NCI-H345 treated with DMSO at 0.1 percent for 48 hours (cell line): ENCODE measurements around the gene HSPB7.
"Not testable (repeated sequence)": the region's sequence is repeated elsewhere in the genome, so short reads cannot be mapped to it uniquely, and the experiment has no call there.

Experiments
- DNase-seq: peaks from one replicate; lab custom pipeline; 2025; ENCODE audit not compliant: unreplicated experiment; lab: John Stamatoyannopoulos, UW

The HSPB7 gene

GRCh38 chr1:16023050-16023653 lies 5.3 kb upstream of the HSPB7 start:
- no peak for DNase-seq

DNA sequence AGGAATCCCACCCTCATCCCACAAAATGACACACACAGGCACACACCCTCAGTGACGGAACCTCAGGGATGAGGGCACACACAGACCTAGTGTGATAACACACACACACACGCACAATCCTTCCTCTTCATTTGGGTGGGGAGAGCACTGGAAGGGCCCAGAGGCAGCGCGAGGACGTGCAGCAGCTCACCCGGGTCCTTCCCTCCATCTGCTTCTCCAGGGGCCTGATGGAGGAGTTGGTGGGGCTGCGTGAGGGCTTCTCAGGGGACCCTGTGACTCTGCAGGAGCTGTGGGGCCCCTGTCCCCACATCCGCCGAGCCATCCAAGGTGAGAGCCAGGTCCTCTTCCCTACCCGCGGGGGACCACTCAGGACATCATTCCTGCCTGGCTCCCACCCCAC lies 4.5 kb upstream of the HSPB7 start:
- DNase-seq, result no peak

- DNase-seq, result no peak
Observed at GRCh38 chr1:16021681-16022080, 3.8 kb upstream of the HSPB7 start, which contains the start of gene CLCNKA. Gene CLCNKA, plus strand, starts transcription at chr1:16022036. Its CDS starts 584 bp downstream, at chr1:16022620.

DNA sequence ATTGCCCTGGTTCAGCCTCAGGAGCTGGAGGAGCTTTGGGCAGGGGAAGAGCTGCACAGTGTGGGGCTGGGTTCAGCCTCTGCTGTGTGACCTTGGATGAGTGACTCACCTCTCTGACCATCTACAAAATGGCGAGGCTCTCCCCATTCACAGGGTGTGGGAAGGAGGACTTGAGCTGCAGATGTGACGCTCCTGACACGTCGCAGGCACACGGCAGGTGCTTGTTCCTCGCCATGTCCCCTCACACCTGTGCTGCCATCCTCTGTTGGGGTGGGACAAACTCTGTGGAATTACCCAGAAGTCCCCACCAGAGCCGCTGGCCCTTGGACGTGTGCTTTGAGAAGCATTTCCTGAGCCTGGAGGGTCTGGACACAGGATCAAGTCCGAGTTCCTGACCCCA lies 3.0 kb upstream of the HSPB7 start:
- DNase-seq, result not testable (repeated sequence)

DNA sequence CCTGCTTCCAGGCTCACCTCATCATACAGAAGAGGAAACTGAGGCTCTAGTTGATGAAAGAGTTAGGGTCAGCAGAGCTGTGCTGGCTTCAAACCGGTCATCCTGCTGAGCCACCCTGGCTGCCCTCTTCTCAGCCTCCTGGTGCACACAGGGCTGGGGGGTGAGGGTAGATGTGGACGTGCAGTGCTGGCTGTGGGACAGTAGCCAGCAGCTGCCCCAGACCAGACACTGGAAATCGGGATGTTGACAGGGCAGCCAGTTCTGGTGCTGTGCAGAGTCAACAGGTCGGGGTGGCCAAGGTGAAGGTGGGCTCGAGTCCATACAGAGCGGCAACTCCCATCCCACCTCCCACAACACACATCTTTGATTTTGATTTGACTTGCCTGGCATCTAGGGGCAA lies 2.5 kb upstream of the HSPB7 start:
- no peak for DNase-seq

- no peak for DNase-seq
Observed at GRCh38 chr1:16019644-16020277, 1.9 kb upstream of the HSPB7 start.

GRCh38 chr1:16018749-16019643 lies 1.2 kb upstream of the HSPB7 start:
- no peak for DNase-seq

DNA sequence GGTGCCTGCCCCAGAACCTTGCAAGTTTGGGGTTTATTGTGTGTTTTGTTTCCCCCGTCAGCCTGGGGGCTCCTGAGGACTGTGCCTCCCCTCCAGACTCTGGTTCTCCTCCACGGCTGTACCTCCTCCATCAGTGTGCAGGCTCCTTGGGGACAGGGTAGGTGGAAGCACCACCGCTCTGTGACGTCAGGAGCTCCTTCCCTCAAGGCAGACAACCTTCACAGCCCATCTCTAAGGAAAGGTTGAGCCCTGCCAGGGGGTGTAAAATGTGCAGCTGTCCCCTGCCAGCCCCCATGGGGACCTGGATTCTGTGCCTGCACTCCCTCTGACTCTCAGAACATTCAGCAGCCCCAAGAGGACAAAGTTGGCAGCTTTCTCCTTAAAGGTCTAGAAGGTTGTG lies 465 bp upstream of the HSPB7 start:
- DNase-seq, result no peak

DNA sequence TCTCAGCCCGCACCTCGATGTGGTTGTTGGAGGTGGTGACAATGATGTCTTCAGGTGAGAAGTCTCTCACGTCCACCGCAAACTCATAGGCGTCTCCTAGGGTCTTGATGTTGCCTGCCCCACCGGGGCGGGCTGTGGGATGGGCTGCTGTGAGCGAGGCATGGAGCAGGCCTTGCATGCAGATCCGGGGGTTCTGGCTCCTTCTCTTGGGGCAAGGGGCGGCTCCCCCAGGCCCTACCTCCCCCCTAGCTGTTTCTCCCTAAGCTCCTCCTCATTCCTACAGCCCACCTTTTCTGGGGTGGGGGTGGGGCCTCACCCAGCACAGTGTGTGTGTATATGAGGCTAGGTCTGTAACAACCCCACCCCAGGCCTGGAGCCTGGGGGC lies 775 bp downstream of the HSPB7 start:
- DNase-seq, result no peak

GRCh38 chr1:16015960-16016901 lies 1.6 kb downstream of the HSPB7 start:
- no peak for DNase-seq

GRCh38 chr1:16015491-16015890 lies 2.4 kb downstream of the HSPB7 start:
- DNase-seq, result no peak

DNA sequence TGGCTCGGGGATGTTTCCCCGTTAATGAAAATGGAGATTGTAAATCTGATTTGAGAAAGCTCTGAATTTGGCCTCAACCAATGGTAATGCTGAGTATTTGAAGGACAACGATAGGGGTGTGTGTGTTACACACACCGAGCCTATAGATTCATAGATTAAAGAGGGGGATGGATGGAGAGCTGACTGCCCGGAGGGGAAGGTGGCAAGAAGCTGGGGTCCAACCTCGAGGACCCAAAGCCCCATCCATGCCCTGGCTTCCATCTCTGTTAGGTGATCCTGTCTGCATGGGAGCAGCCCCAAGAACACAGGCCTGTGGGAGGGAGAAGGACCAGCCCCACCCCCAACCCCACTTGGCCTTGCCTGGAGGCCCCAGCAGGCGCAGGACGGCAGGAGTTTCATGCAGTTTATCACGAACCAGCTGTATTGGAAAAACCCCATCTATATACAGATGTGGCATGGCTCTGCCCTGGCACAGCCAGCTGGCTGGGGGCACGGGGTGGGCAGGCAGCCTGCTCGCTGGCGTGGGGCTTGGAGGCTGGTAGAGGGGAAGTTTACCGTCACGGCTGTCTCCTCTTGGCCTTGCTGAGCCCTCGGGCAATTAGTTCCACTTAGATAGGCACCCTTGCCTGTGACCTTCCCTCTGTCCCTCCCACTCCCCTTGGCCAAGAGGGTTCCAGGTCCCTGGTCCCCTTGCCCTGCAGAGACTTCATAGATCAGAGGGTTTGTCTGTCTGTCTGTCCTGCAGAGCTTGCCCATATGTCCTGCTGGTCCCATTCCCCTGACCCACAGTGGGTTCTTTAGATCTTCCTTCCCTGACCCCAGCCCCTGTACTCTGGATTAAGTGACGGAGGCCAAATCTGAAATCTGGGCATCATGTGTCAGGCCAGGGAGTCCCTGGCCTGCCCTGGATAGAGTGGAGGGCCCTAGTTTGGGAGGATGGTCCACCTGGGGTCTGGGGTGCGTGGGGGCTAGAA lies 3.0 kb downstream of the HSPB7 start:
- DNase-seq, result no peak

DNA sequence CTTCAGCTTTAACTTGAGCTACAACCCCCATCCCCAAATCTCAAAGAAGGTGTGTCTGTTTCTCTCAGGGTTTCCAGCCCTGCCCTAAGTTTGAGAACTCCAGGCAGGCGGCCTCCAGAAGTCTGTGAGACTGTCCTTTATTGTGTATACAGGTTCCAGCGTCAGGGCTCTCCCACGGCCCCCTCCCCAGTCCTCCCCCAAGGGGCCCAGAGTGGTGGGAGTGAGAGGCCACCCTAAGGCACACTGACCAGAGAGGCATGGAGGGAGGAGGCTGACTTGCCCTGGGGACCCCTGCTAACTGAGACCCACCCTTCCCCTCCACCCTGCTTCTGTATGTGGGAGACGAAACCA lies 4.0 kb downstream of the HSPB7 start:
- DNase-seq, result no peak

- no peak for DNase-seq
Observed at GRCh38 chr1:16013220-16013907, 4.5 kb downstream of the HSPB7 start.

- no peak for DNase-seq
Observed at GRCh38 chr1:16012590-16013219, 5.1 kb downstream of the HSPB7 start.

GRCh38 chr1:16011936-16012589 lies 5.8 kb downstream of the HSPB7 start:
- no peak for DNase-seq

GRCh38 chr1:16010837-16011236 lies 7.0 kb downstream of the HSPB7 start:
- no peak for DNase-seq

GRCh38 chr1:16009678-16010077 lies 8.2 kb downstream of the HSPB7 start:
- DNase-seq, result no peak
